ENCODE data around the gene RSPRY1.

RSPRY1 gene

GRCh38 chr16:57276596-57276995 is 90.5 kb downstream of the RSPRY1 start:
- no peak for TF ChIP-seq CTCF (conservative IDR thresholded peaks at IDR 0.05; ENCODE audit: low read depth, low read length)
- H3K4me3 ChIP-seq (ENCODE audit: low read length), result no peak overlapping the region
- no peak for DNase-seq (ENCODE audit: low read depth)

GRCh38 chr16:57277586-57277985 is 91.5 kb downstream of the RSPRY1 start:
- H3K4me3 ChIP-seq (ENCODE audit: low read length), result no peak overlapping the region
- no peak for TF ChIP-seq CTCF (conservative IDR thresholded peaks at IDR 0.05; ENCODE audit: low read depth, low read length)

GRCh38 chr16:57278494-57278893 is 92.4 kb downstream of the RSPRY1 start:
- TF ChIP-seq CTCF (conservative IDR thresholded peaks at IDR 0.05; ENCODE audit: low read depth, low read length), result no peak

More at GRCh38 chr16:57277586-57277985, 91.5 kb downstream of the RSPRY1 start:
- no peak for DNase-seq (ENCODE audit: low read depth)

GRCh38 chr16:57279780-57280638 is 93.9 kb downstream of the RSPRY1 start:
- H3K4me3 ChIP-seq (ENCODE audit: low read length), result no peak overlapping the region
- no peak for TF ChIP-seq CTCF (conservative IDR thresholded peaks at IDR 0.05; ENCODE audit: low read depth, low read length)
- DNase-seq (ENCODE audit: low read depth), result no peak

More at GRCh38 chr16:57278494-57278893, 92.4 kb downstream of the RSPRY1 start:
- DNase-seq (ENCODE audit: low read depth), result no peak
- H3K4me3 ChIP-seq (ENCODE audit: low read length), result no peak overlapping the region

- H3K4me3 ChIP-seq (ENCODE audit: low read length), result no peak overlapping the region
Measured at GRCh38 chr16:57281791-57282190, 95.7 kb downstream of the RSPRY1 start.

GRCh38 chr16:57282510-57283213 is 96.5 kb downstream of the RSPRY1 start:
- TF ChIP-seq CTCF (conservative IDR thresholded peaks at IDR 0.05; ENCODE audit: low read depth, low read length), result no peak
- H3K4me3 ChIP-seq (ENCODE audit: low read length), result no peak overlapping the region
- no peak for DNase-seq (ENCODE audit: low read depth)

More at GRCh38 chr16:57281791-57282190, 95.7 kb downstream of the RSPRY1 start:
- no peak for DNase-seq (ENCODE audit: low read depth)
- TF ChIP-seq CTCF (conservative IDR thresholded peaks at IDR 0.05; ENCODE audit: low read depth, low read length), result no peak

Data from retinal pigment epithelial cell (primary cell).